HEK293 (cell line): ENCODE data around the gene TYRO3.

Experiments
- CTCF ChIA-PET: fragments of 350-600 bp; formaldehyde crosslinking; extraction: SDS; loops from one replicate; lab custom pipeline; 2021; ENCODE audit warnings: antibody characterized with exemption; lab: Yijun Ruan, JAX
- POLR2A ChIA-PET: fragments of 300-600 bp; formaldehyde crosslinking; extraction: SDS; loops from one replicate; lab custom pipeline; 2020; ENCODE audit warnings: antibody characterized with exemption, inconsistent platforms; lab: Yijun Ruan, JAX
- H3K27ac ChIP-seq: fragments of 200-500 bp; sonication (Bioruptor generic); 2 replicates; pipeline ENCODE4 v1.5.1; 2014; ENCODE audit warnings: low read depth, low read length, control low read depth, inconsistent platforms; ENCODE audit errors: extremely low read depth
- H3K36me3 ChIP-seq, 2 experiments: fragments of 200-500 bp in 1 of 2; sonication (Bioruptor generic) in 1 of 2; 1 replicate in 1 of 2; 2 replicates in 1 of 2; pipeline ENCODE4 v1.5.1; 2014 to 2017; ENCODE audit warnings: inconsistent platforms in 2 of 2, low read length in 2 of 2; ENCODE audit not compliant: control insufficient read depth in 2 of 2, insufficient read depth in 1 of 2
- H3K4me1 ChIP-seq: fragments of 200-500 bp; sonication (Bioruptor generic); 2 replicates; pipeline ENCODE4 v1.5.1; 2014; ENCODE audit warnings: mild to moderate bottlenecking, low read length, inconsistent platforms; ENCODE audit not compliant: control insufficient read depth, insufficient read depth
- H3K4me3 ChIP-seq: 2 replicates; pipeline ENCODE4 v1.5.1; 2011; ENCODE audit warnings: low read depth, mild to moderate bottlenecking, control low read depth, low read length, moderate library complexity
- H3K9me3 ChIP-seq: fragments of 200-500 bp; sonication (Bioruptor generic); 2 replicates; pipeline ENCODE4 v1.5.1; 2014; ENCODE audit warnings: low read depth, low read length, inconsistent platforms; ENCODE audit not compliant: control insufficient read depth, insufficient read depth
- KLF1 ChIP-seq: fragments of 450-650 bp; formaldehyde crosslinking; IDR thresholded peaks from 2 replicates; pipeline ENCODE4 v1.5.1; 2016; ENCODE audit warnings: missing biosample characterization, missing genetic modification characterization
- PRDM1 ChIP-seq: fragments of 450-650 bp; formaldehyde crosslinking; IDR thresholded peaks from 2 replicates; pipeline ENCODE4; 2016; ENCODE audit warnings: missing biosample characterization, missing genetic modification characterization
- ZBTB48 ChIP-seq: fragments of 450-650 bp; formaldehyde crosslinking; IDR thresholded peaks from 2 replicates; pipeline ENCODE4 v1.5.1; 2016; ENCODE audit warnings: missing biosample characterization, missing genetic modification characterization
- ZFP3 ChIP-seq: fragments of 450-650 bp; formaldehyde crosslinking; IDR thresholded peaks from 2 replicates; pipeline ENCODE4 v1.5.1; 2016; ENCODE audit warnings: low read depth, missing biosample characterization, missing genetic modification characterization
- ZNF239 ChIP-seq: fragments of 450-650 bp; formaldehyde crosslinking; IDR thresholded peaks from 2 replicates; pipeline ENCODE4 v1.5.1; 2016; ENCODE audit warnings: missing biosample characterization, missing genetic modification characterization
- ZNF560 ChIP-seq: fragments of 450-650 bp; formaldehyde crosslinking; IDR thresholded peaks from 2 replicates; pipeline ENCODE4 v1.5.1; 2017; ENCODE audit warnings: missing biosample characterization, missing genetic modification characterization, borderline replicate concordance
- ZNF626 ChIP-seq: fragments of 450-650 bp; sonication (Bioruptor Pico); formaldehyde crosslinking; IDR thresholded peaks from 2 replicates; pipeline ENCODE4 v1.5.1; 2018; ENCODE audit warnings: missing biosample characterization, missing genetic modification characterization, inconsistent platforms
- ZNF837 ChIP-seq: fragments of 450-650 bp; formaldehyde crosslinking; IDR thresholded peaks from 2 replicates; pipeline ENCODE4 v1.5.1; 2016; ENCODE audit warnings: missing biosample characterization, missing genetic modification characterization
- ZSCAN16 ChIP-seq: fragments of 450-650 bp; formaldehyde crosslinking; IDR thresholded peaks from 2 replicates; pipeline ENCODE4 v1.5.1; 2016; ENCODE audit warnings: missing biosample characterization, missing genetic modification characterization
- TF ChIP-seq, protein P1 (sequence below): IDR thresholded peaks from 2 replicates; pipeline ENCODE4 v1.6.1; 2011; ENCODE audit warnings: mild to moderate bottlenecking, low read depth, low read length, borderline replicate concordance
- TF ChIP-seq, protein P2 (sequence below): fragments of 450-650 bp; formaldehyde crosslinking; IDR thresholded peaks from 2 replicates; pipeline ENCODE4 v1.5.1; 2016; ENCODE audit warnings: missing biosample characterization, missing genetic modification characterization
- TF ChIP-seq, protein P3 (sequence below): fragments of 450-650 bp; formaldehyde crosslinking; IDR thresholded peaks from 2 replicates; pipeline ENCODE4 v1.5.1; 2016; ENCODE audit warnings: missing biosample characterization, missing genetic modification characterization, borderline replicate concordance
- TF ChIP-seq, protein P4 (sequence below): fragments of 450-650 bp; formaldehyde crosslinking; IDR thresholded peaks from 2 replicates; pipeline ENCODE4 v1.5.1; 2016; ENCODE audit warnings: missing biosample characterization, missing genetic modification characterization

The TYRO3 gene

DNA sequence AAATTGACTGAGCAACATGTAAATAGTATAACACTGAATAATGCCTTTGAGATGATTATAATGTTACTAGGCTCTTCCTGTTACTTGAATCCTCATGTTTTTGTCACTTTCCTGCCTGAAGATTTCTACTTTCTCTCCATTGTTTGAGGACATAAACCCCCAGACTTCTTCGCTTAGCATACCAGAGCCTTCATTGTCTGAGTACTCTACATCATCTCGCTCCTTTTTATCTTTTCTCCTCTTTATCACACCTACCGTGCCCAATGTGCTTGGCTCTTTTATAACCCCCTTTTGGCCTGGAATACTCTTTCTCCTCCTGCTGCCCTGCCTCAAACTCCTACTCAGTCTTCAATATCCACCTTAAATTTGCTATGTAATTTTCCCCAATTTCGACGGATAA lies 70.9 kb downstream of the TYRO3 start:
- H3K4me3 ChIP-seq = no peak overlapping the region
- H3K27ac ChIP-seq = no peak overlapping the region
- TF ChIP-seq ZNF626 (tag by site-specific recombination) (no peak), ZNF239 (no peak), ZFP3 (tag by site-specific recombination) (peak; percentile 69), ZSCAN16 (tag by site-specific recombination) (no peak), ZNF560 (tag by site-specific recombination) (no peak), PRDM1 (0 out of 2 replicates have a peak, but pooled peaks have one; percentile 14)
- TF ChIP-seq, protein P1, sequence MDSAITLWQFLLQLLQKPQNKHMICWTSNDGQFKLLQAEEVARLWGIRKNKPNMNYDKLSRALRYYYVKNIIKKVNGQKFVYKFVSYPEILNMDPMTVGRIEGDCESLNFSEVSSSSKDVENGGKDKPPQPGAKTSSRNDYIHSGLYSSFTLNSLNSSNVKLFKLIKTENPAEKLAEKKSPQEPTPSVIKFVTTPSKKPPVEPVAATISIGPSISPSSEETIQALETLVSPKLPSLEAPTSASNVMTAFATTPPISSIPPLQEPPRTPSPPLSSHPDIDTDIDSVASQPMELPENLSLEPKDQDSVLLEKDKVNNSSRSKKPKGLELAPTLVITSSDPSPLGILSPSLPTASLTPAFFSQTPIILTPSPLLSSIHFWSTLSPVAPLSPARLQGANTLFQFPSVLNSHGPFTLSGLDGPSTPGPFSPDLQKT = no peak
- ChIA-PET POLR2A (interaction anchor here (1.6 kb wide), 1 partner anchor 8 kb away, joined by 6 read pairs; no protein-coding TSS in a partner anchor), CTCF (interaction anchor here (0.6 to 1.6 kb wide), 4 partner anchors 10 to 842 kb away, joined by 3 to 6 read pairs (median 3); no protein-coding TSS in a partner anchor)
- no peaks in the 10 kb centered on the region for H3K9me3 ChIP-seq
- H3K4me1 ChIP-seq = peaks cover 29% of the 10 kb centered on the region
- H3K36me3 ChIP-seq = no peaks in the 10 kb centered on the region

DNA sequence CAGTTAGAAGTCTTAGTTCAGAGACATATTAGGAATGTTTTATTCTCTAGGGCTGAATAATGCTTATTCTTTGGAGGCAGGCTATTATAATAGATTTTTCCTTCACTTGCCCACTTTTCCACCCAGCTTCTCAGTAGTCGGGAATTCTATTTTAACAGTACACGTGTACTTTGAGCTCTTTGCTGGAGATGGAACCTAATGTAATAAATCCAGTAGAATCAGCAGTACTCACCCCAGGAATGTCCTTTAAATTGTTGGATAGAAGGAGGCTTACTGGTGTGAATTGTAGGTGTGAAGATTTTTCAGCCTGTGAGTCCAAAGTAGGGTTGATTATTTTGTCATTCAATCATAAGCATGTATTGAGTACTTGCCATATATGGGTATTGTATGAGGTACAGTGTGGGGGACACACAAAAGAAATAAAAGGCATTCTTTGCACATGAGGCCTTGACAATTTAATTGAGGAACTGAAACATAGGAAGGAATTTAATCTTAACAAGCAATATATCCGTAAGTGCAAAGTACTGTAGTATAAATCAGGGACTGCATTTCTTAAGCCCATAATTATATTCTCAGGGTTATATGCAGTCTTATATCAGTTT lies 71.7 kb downstream of the TYRO3 start:
- POLR2A ChIA-PET = interaction anchor here (1.6 kb wide), 1 partner anchor 9 kb away, joined by 6 read pairs; no protein-coding TSS in a partner anchor
- no peaks in the 10 kb centered on the region for H3K36me3 ChIP-seq
- H3K9me3 ChIP-seq = no peaks in the 10 kb centered on the region
- H3K4me3 ChIP-seq = no peak overlapping the region
- TF ChIP-seq ZBTB48 (tag by site-specific recombination) (no peak), KLF1 (tag by site-specific recombination) (no peak), ZNF837 (no peak)
- TF ChIP-seq, protein P2, sequence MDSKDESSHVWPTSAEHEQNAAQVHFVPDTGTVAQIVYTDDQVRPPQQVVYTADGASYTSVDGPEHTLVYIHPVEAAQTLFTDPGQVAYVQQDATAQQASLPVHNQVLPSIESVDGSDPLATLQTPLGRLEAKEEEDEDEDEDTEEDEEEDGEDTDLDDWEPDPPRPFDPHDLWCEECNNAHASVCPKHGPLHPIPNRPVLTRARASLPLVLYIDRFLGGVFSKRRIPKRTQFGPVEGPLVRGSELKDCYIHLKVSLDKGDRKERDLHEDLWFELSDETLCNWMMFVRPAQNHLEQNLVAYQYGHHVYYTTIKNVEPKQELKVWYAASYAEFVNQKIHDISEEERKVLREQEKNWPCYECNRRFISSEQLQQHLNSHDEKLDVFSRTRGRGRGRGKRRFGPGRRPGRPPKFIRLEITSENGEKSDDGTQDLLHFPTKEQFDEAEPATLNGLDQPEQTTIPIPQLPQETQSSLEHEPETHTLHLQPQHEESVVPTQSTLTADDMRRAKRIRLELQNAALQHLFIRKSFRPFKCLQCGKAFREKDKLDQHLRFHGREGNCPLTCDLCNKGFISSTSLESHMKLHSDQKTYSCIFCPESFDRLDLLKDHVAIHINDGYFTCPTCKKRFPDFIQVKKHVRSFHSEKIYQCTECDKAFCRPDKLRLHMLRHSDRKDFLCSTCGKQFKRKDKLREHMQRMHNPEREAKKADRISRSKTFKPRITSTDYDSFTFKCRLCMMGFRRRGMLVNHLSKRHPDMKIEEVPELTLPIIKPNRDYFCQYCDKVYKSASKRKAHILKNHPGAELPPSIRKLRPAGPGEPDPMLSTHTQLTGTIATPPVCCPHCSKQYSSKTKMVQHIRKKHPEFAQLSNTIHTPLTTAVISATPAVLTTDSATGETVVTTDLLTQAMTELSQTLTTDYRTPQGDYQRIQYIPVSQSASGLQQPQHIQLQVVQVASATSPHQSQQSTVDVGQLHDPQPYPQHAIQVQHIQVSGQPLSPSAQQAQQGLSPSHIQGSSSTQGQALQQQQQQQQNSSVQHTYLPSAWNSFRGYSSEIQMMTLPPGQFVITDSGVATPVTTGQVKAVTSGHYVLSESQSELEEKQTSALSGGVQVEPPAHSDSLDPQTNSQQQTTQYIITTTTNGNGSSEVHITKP = no peak
- TF ChIP-seq, protein P3, sequence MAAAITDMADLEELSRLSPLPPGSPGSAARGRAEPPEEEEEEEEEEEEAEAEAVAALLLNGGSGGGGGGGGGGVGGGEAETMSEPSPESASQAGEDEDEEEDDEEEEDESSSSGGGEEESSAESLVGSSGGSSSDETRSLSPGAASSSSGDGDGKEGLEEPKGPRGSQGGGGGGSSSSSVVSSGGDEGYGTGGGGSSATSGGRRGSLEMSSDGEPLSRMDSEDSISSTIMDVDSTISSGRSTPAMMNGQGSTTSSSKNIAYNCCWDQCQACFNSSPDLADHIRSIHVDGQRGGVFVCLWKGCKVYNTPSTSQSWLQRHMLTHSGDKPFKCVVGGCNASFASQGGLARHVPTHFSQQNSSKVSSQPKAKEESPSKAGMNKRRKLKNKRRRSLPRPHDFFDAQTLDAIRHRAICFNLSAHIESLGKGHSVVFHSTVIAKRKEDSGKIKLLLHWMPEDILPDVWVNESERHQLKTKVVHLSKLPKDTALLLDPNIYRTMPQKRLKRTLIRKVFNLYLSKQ (tag by site-specific recombination) = no peak
- TF ChIP-seq, protein P4, sequence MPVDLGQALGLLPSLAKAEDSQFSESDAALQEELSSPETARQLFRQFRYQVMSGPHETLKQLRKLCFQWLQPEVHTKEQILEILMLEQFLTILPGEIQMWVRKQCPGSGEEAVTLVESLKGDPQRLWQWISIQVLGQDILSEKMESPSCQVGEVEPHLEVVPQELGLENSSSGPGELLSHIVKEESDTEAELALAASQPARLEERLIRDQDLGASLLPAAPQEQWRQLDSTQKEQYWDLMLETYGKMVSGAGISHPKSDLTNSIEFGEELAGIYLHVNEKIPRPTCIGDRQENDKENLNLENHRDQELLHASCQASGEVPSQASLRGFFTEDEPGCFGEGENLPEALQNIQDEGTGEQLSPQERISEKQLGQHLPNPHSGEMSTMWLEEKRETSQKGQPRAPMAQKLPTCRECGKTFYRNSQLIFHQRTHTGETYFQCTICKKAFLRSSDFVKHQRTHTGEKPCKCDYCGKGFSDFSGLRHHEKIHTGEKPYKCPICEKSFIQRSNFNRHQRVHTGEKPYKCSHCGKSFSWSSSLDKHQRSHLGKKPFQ (tag by site-specific recombination) = peak; percentile 98
- peaks cover 29% of the 10 kb centered on the region for H3K4me1 ChIP-seq
- CTCF ChIA-PET = no interaction called here
- no peak overlapping the region for H3K27ac ChIP-seq
